Calu3 (cell line): Measurements from ENCODE around the gene DSCAML1. TPM values are rescaled to one million over a fixed set of nuclear protein-coding genes. Genes with fewer than 3 reads are reported as not detected.

Experiments
- BruUV-seq: library from RNA; stranded (reverse); fragments of 400-500 nt; replicated peaks from 2 replicates; lab custom pipeline; 2021; lab: Mats Ljungman, UMichigan
- CTCF ChIA-PET: fragments of 300-600 bp; sonication (Branson Sonifier 250); formaldehyde crosslinking; loops from one replicate; lab custom pipeline; 2022; ENCODE audit warnings: antibody characterized with exemption; lab: Charles Lee
- DNase-seq: peaks from one replicate; pipeline ENCODE4 v3.0.0; 2022
- H3K27ac Mint-ChIP-seq: one replicate; pipeline ENCODE4 v1.8.0; 2022; ENCODE audit warnings: mixed read lengths; ENCODE audit not compliant: unreplicated experiment
- H3K27me3 Mint-ChIP-seq: one replicate; pipeline ENCODE4 v1.8.0; 2022; ENCODE audit warnings: mixed read lengths; ENCODE audit not compliant: unreplicated experiment
- H3K36me3 Mint-ChIP-seq: one replicate; pipeline ENCODE4 v1.8.0; 2022; ENCODE audit warnings: mild to moderate bottlenecking, moderate library complexity, mixed read lengths; ENCODE audit not compliant: insufficient read depth, unreplicated experiment
- H3K4me1 Mint-ChIP-seq: one replicate; pipeline ENCODE4 v1.8.0; 2022; ENCODE audit warnings: mild to moderate bottlenecking, low read depth, mixed read lengths; ENCODE audit not compliant: unreplicated experiment
- H3K4me3 Mint-ChIP-seq: one replicate; pipeline ENCODE4 v1.8.0; 2022; ENCODE audit warnings: mild to moderate bottlenecking, low read depth, moderate library complexity, mixed read lengths; ENCODE audit not compliant: unreplicated experiment
- H3K9me3 Mint-ChIP-seq: one replicate; pipeline ENCODE4 v1.8.0; 2022; ENCODE audit warnings: low read depth, mixed read lengths; ENCODE audit not compliant: unreplicated experiment
- CTCF ChIP-seq: fragments of 200-600 bp; IDR thresholded peaks from one replicate; pipeline ENCODE4 v1.8.0; 2022; ENCODE audit warnings: antibody characterized with exemption; ENCODE audit not compliant: unreplicated experiment
- intact Hi-C: fragments of 100-400 bp; cut with micrococcal nuclease; formaldehyde crosslinking; loops from one replicate; pipeline ENCODE4 v1.10.0; 2022; ENCODE audit not compliant: unreplicated experiment
- total RNA-seq: library from RNA; stranded (reverse); gene quantifications from 2 replicates; pipeline ENCODE4 v1.2.3, GENCODE V29; 2022

DSCAML1 gene
- total RNA-seq, 1 experiment from 2014 or later = 0.07 TPM

GRCh38 chr11:117717485-117718314, 79.3 kb downstream of the DSCAML1 start:
- peaks cover 7% of the 10 kb centered on the region for H3K4me1 Mint-ChIP-seq
- no peak for TF ChIP-seq CTCF
- H3K9me3 Mint-ChIP-seq = no peaks in the 10 kb centered on the region
- no peaks in the 10 kb centered on the region for H3K36me3 Mint-ChIP-seq
- peak overlapping the region; percentile 17 for H3K4me3 Mint-ChIP-seq
- no peaks in the 10 kb centered on the region for H3K27me3 Mint-ChIP-seq
- intact Hi-C loops = no loop called here
- CTCF ChIA-PET = no interaction called here
- BruUV-seq = no TSS peak
- DNase-seq = peak; percentile 59
- H3K27ac Mint-ChIP-seq = no peak overlapping the region

GRCh38 chr11:117716521-117717440, 80.2 kb downstream of the DSCAML1 start:
- intact Hi-C loops = no loop called here
- no TSS peak for BruUV-seq
- Mint-ChIP-seq H3K27me3 (no peaks in the 10 kb centered on the region), H3K4me1 (peaks cover 7% of the 10 kb centered on the region), H3K36me3 (no peaks in the 10 kb centered on the region), H3K9me3 (no peaks in the 10 kb centered on the region), H3K4me3 (no peak overlapping the region), H3K27ac (no peak overlapping the region)
- TF ChIP-seq CTCF = no peak
- CTCF ChIA-PET = no interaction called here
- no peak for DNase-seq

- Mint-ChIP-seq H3K4me1 (peaks cover 7% of the 10 kb centered on the region), H3K27ac (no peak overlapping the region), H3K27me3 (no peaks in the 10 kb centered on the region), H3K4me3 (no peak overlapping the region), H3K9me3 (no peaks in the 10 kb centered on the region), H3K36me3 (no peaks in the 10 kb centered on the region)
- CTCF ChIA-PET = no interaction called here
- DNase-seq = no peak
- TF ChIP-seq CTCF = no peak
- no TSS peak for BruUV-seq
- intact Hi-C loops = no loop called here
These were observed 81.2 kb downstream of the DSCAML1 start for GRCh38 chr11:117715801-117716200.

GRCh38 chr11:117713538-117713991, 83.5 kb downstream of the DSCAML1 start:
- no TSS peak for BruUV-seq
- Mint-ChIP-seq H3K4me1 (peaks cover 3% of the 10 kb centered on the region), H3K9me3 (no peaks in the 10 kb centered on the region), H3K36me3 (no peaks in the 10 kb centered on the region), H3K27ac (no peak overlapping the region), H3K27me3 (peaks cover 3% of the 10 kb centered on the region), H3K4me3 (no peak overlapping the region)
- intact Hi-C loops = no loop called here
- no peak for TF ChIP-seq CTCF
- no peak for DNase-seq
- CTCF ChIA-PET = no interaction called here
